ENCODE measurements around the gene FZD4. TPM values are rescaled to one million over a fixed set of nuclear protein-coding genes. Genes with fewer than 3 reads are reported as not detected.

Gene FZD4
- total and polyA plus RNA-seq, 2 donors from 2014 or later: 21.4 to 41.4 TPM

DNA sequence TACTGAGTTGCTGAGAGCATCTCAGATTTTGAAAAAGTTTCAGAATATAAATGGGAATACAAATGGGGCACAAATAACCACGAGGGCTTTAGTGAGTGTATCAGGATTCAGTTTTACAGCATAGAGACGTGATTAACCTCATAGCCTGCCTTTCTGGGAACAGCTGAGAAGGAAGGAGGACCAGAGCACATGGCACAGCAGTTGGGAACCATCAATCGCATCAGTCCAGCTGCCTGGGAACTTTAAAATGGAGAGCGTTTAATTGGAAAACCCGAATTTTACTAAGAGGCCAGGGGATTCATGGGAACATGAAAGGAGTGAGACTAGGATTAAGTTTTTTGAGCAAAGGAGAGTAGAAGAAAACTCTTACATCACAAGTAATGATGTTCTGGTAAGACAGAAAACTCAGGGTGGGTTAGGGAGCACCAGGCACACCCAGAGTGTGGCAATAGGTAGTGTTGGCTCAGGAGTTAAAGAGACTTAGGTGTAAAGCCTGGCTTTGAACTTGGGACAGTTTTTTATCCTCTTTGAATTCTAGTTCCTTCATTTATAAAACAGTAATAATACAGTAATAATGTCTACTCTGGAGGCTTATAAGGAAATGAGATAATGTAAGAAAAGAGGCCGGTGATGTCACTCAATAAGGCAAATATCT, 40.2 kb downstream of the FZD4 start:
- Histone ChIP-seq H3K9me3 (ENCODE audit: control insufficient read depth in 2 of 3, insufficient read depth in 1 of 3, low read length in 3 of 3) (no peaks in the 10 kb centered on the region), H3K4me1 (ENCODE audit: control insufficient read depth in 2 of 3, insufficient read depth in 2 of 3, low read depth in 1 of 3, low read length in 3 of 3) (peaks cover 2 to 6% (median 2%) of the 10 kb centered on the region in 3 donors), H3K27me3 (ENCODE audit: control insufficient read depth, insufficient read depth, low read length) (no peaks in the 10 kb centered on the region), H3K4me3 (ENCODE audit: low read length in 3 of 3) (no peak overlapping the region), H3K36me3 (ENCODE audit: control insufficient read depth in 2 of 3, insufficient read depth in 3 of 3, low read length in 3 of 3) (no peaks in the 10 kb centered on the region), H3K27ac (ENCODE audit: low read depth in 2 of 2, low read length in 2 of 2) (no peak overlapping the region), H3K9ac (ENCODE audit: low read length in 3 of 3) (no peak overlapping the region)
- FAIRE-seq (no peak), DNase-seq (peak in 2 of 5 donors; percentile 30 to 73)
- TF ChIP-seq, protein P1, sequence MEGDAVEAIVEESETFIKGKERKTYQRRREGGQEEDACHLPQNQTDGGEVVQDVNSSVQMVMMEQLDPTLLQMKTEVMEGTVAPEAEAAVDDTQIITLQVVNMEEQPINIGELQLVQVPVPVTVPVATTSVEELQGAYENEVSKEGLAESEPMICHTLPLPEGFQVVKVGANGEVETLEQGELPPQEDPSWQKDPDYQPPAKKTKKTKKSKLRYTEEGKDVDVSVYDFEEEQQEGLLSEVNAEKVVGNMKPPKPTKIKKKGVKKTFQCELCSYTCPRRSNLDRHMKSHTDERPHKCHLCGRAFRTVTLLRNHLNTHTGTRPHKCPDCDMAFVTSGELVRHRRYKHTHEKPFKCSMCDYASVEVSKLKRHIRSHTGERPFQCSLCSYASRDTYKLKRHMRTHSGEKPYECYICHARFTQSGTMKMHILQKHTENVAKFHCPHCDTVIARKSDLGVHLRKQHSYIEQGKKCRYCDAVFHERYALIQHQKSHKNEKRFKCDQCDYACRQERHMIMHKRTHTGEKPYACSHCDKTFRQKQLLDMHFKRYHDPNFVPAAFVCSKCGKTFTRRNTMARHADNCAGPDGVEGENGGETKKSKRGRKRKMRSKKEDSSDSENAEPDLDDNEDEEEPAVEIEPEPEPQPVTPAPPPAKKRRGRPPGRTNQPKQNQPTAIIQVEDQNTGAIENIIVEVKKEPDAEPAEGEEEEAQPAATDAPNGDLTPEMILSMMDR (IDR thresholded peaks at IDR 0.05; ENCODE audit: borderline replicate concordance, extremely low read depth, insufficient read depth): no peak
- intact Hi-C loops (cut with DNase I): loop anchor here (5.0 kb wide), 1 partner anchor 43 kb away; no protein-coding TSS in a partner anchor

DNA sequence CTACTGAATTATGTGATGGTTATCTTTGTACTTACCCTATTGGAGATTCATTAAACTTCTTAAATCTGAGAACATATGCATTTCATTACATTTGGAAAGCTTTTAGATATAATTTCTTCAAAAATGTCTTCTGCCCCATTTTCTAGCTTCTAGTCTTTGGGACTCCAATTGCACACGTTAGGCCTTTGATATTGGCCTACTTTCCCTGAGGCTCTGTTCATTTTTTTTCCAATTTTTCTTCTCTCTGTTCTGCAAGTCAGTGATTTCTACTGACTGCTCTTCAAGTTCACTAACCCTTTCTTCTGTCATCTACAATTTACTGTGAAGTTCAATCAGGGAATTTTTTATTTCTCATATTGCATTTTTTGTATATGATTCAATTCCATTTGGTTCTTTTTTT, 43.0 kb downstream of the FZD4 start:
- Histone ChIP-seq H3K9ac (ENCODE audit: low read length in 3 of 3) (no peak overlapping the region), H3K36me3 (ENCODE audit: control insufficient read depth in 2 of 3, insufficient read depth in 3 of 3, low read length in 3 of 3) (no peaks in the 10 kb centered on the region), H3K9me3 (ENCODE audit: control insufficient read depth in 2 of 3, insufficient read depth in 1 of 3, low read length in 3 of 3) (no peaks in the 10 kb centered on the region), H3K4me1 (ENCODE audit: control insufficient read depth in 2 of 3, insufficient read depth in 2 of 3, low read depth in 1 of 3, low read length in 3 of 3) (peaks cover 0 to 6% (median 2%) of the 10 kb centered on the region in 3 donors), H3K27me3 (ENCODE audit: control insufficient read depth, insufficient read depth, low read length) (no peaks in the 10 kb centered on the region), H3K4me3 (ENCODE audit: low read length in 3 of 3) (no peak overlapping the region), H3K27ac (ENCODE audit: low read depth in 2 of 2, low read length in 2 of 2) (no peak overlapping the region)
- FAIRE-seq: peak; percentile 32
- intact Hi-C loops (cut with DNase I): no loop called here
- no peak for DNase-seq
- TF ChIP-seq, protein P1 (IDR thresholded peaks at IDR 0.05; ENCODE audit: borderline replicate concordance, extremely low read depth, insufficient read depth): no peak

DNA sequence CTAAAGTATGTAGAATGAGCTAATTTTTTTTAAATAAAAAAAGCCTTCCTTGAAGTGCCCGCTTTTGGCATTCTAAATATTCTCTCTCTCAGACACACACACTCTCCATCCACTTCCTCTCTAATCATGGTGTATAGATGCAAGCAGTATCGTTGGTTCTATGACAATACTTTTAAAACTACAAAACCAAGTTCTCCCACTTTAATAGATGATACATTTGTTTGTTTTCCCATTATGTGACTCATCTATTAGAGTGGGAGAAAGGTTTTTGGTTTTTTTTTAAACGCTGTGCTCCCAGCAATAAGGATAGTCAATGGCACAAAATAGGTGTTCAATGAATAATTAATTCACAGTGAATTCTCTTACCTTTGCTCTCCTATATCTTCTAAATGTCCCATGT, 44.6 kb downstream of the FZD4 start:
- no peaks in the 10 kb centered on the region for H3K4me1 ChIP-seq (ENCODE audit: control insufficient read depth in 2 of 3, insufficient read depth in 2 of 3, low read depth in 1 of 3, low read length in 3 of 3)
- H3K9me3 ChIP-seq (ENCODE audit: control insufficient read depth in 2 of 3, insufficient read depth in 1 of 3, low read length in 3 of 3): no peaks in the 10 kb centered on the region
- intact Hi-C loops (cut with DNase I): no loop called here
- DNase-seq (no peak), FAIRE-seq (no peak)
- TF ChIP-seq, protein P1 (IDR thresholded peaks at IDR 0.05; ENCODE audit: borderline replicate concordance, extremely low read depth, insufficient read depth): no peak
- no peak overlapping the region for H3K27ac ChIP-seq (ENCODE audit: low read depth in 2 of 2, low read length in 2 of 2)
- H3K27me3 ChIP-seq (ENCODE audit: control insufficient read depth, insufficient read depth, low read length): no peaks in the 10 kb centered on the region
- no peak overlapping the region for H3K4me3 ChIP-seq (ENCODE audit: low read length in 3 of 3)
- no peak overlapping the region for H3K9ac ChIP-seq (ENCODE audit: low read length in 3 of 3)
- no peaks in the 10 kb centered on the region for H3K36me3 ChIP-seq (ENCODE audit: control insufficient read depth in 2 of 3, insufficient read depth in 3 of 3, low read length in 3 of 3)

Data from kidney (tissue), 14 donors.